ENCODE data around the gene AASDH.

Gene AASDH

GRCh38 chr4:56296526-56296925 lies 90.8 kb downstream of the AASDH start:
- TF ChIP-seq CTCF (IDR thresholded peaks at IDR 0.05) = no peak
- H3K9me3 Mint-ChIP-seq = peaks cover 22% of the 10 kb centered on the region
- H3K4me1 Mint-ChIP-seq = peaks cover 11% of the 10 kb centered on the region
- no peak overlapping the region for H3K4me3 Mint-ChIP-seq
- H3K27ac Mint-ChIP-seq = peak overlapping the region; percentile 33
- H3K36me3 Mint-ChIP-seq (ENCODE audit: low read depth) = peaks cover 39% of the 10 kb centered on the region
- H3K27me3 Mint-ChIP-seq (ENCODE audit: low read depth, poor library complexity) = no peaks in the 10 kb centered on the region
- DNase-seq = no peak

- no peaks in the 10 kb centered on the region for H3K27me3 Mint-ChIP-seq (ENCODE audit: low read depth, poor library complexity)
- H3K9me3 Mint-ChIP-seq = peaks cover 29% of the 10 kb centered on the region
- DNase-seq = no peak
- peaks cover 3% of the 10 kb centered on the region for H3K4me1 Mint-ChIP-seq
- no peak overlapping the region for H3K4me3 Mint-ChIP-seq
- no peak for TF ChIP-seq CTCF (IDR thresholded peaks at IDR 0.05)
- no peak overlapping the region for H3K27ac Mint-ChIP-seq
- peaks cover 60% of the 10 kb centered on the region for H3K36me3 Mint-ChIP-seq (ENCODE audit: low read depth)
These were observed 94.2 kb downstream of the AASDH start for GRCh38 chr4:56293121-56293520.

DNA sequence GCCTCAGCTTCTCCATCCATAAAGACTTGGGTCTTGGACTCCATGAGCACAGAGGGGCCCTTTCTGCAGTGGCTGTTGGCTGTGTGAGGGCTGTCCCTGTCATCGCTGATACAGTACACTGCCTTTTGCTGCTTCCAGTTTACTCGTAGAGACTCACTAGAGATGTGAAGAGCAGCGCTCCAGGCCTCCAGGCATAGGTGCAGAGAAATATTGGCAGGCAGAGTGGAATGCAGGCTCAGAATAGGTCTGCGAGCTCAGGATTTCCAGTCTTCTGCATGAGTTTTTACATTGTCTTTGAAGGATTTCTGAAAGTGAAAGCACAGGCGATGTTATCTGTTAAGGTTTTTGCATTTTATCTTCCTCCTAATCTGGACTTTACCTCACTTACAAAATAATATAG lies 97.4 kb downstream of the AASDH start:
- peak overlapping the region; percentile 55 for H3K27ac Mint-ChIP-seq
- no peak for TF ChIP-seq CTCF (IDR thresholded peaks at IDR 0.05)
- H3K27me3 Mint-ChIP-seq (ENCODE audit: low read depth, poor library complexity) = no peaks in the 10 kb centered on the region
- peaks cover 79% of the 10 kb centered on the region for H3K36me3 Mint-ChIP-seq (ENCODE audit: low read depth)
- peaks cover 30% of the 10 kb centered on the region for H3K9me3 Mint-ChIP-seq
- H3K4me1 Mint-ChIP-seq = no peaks in the 10 kb centered on the region
- H3K4me3 Mint-ChIP-seq = no peak overlapping the region
- no peak for DNase-seq

DNA sequence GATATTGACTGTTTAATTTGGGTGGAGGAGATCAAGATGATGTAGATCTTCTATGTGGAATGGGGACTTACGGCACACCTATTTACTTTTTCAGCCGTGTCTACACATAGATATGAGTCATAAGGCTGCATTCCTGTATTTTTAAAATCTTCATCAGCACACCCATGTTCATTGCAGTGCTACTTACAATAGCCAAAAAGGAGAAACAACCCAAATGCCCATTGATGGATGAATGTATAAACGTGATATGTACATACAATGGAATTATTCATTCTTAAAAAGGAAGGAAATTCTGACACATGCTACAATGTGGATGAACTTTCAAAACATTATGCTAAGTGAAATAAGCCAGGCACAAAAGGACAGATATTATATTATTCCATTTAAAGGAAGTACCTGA lies 98.6 kb downstream of the AASDH start:
- no peaks in the 10 kb centered on the region for H3K4me1 Mint-ChIP-seq
- H3K9me3 Mint-ChIP-seq = peaks cover 31% of the 10 kb centered on the region
- no peak for TF ChIP-seq CTCF (IDR thresholded peaks at IDR 0.05)
- no peaks in the 10 kb centered on the region for H3K27me3 Mint-ChIP-seq (ENCODE audit: low read depth, poor library complexity)
- no peak overlapping the region for H3K27ac Mint-ChIP-seq
- DNase-seq = no peak
- no peak overlapping the region for H3K4me3 Mint-ChIP-seq
- H3K36me3 Mint-ChIP-seq (ENCODE audit: low read depth) = peaks cover 89% of the 10 kb centered on the region
